Endodermal cell (in vitro differentiated cells): Measurements from ENCODE around the gene LBHD1. TPM values are rescaled to one million over a fixed set of nuclear protein-coding genes. Genes with fewer than 3 reads are reported as not detected.

Experiments
- DNase-seq: peaks from one replicate; pipeline ENCODE4 v3.0.0-alpha.2; 2017
- H3K27ac ChIP-seq: 2 replicates; pipeline ENCODE4 v1.5.1; 2013; ENCODE audit warnings: mild to moderate bottlenecking, low read depth, low read length, moderate library complexity
- H3K27me3 ChIP-seq: 2 replicates; pipeline ENCODE4 v1.6.1; 2013; ENCODE audit warnings: mild to moderate bottlenecking, low read length, moderate library complexity; ENCODE audit not compliant: insufficient read depth, control insufficient read depth, poor library complexity, severe bottlenecking
- H3K36me3 ChIP-seq: 2 replicates; pipeline ENCODE4 v1.7.0; 2013; ENCODE audit warnings: mild to moderate bottlenecking, low read length, moderate library complexity; ENCODE audit not compliant: control insufficient read depth, insufficient read depth
- H3K4me1 ChIP-seq: one replicate; pipeline ENCODE4 v1.7.0; 2013; ENCODE audit warnings: low read length; ENCODE audit not compliant: control insufficient read depth, insufficient read depth
- H3K4me3 ChIP-seq: 2 replicates; pipeline ENCODE4 v1.5.1; 2013; ENCODE audit warnings: mild to moderate bottlenecking, low read length, moderate library complexity
- H3K9ac ChIP-seq: 2 replicates; pipeline ENCODE4 v1.6.1; 2013; ENCODE audit warnings: mild to moderate bottlenecking, low read length, moderate library complexity; ENCODE audit not compliant: poor library complexity, severe bottlenecking; ENCODE audit errors: extremely low read depth
- H3K9me3 ChIP-seq: 2 replicates; pipeline ENCODE4 v1.6.1; 2013; ENCODE audit warnings: mild to moderate bottlenecking, low read length, moderate library complexity; ENCODE audit not compliant: control insufficient read depth
- H3K27ac Mint-ChIP-seq: 2 replicates; pipeline ENCODE4 v1.8.0; 2020; ENCODE audit warnings: mixed read lengths
- H3K27me3 Mint-ChIP-seq: 2 replicates; pipeline ENCODE4 v1.8.0; 2021; ENCODE audit warnings: mild to moderate bottlenecking, mixed read lengths; ENCODE audit not compliant: insufficient read depth
- H3K36me3 Mint-ChIP-seq: 2 replicates; pipeline ENCODE4 v1.8.0; 2020; ENCODE audit warnings: low read depth, mixed read lengths
- H3K4me1 Mint-ChIP-seq: 2 replicates; pipeline ENCODE4 v1.8.0; 2020; ENCODE audit warnings: mixed read lengths
- H3K4me3 Mint-ChIP-seq: 2 replicates; pipeline ENCODE4 v1.8.0; 2020; ENCODE audit warnings: mild to moderate bottlenecking, moderate library complexity, mixed read lengths
- H3K9me3 Mint-ChIP-seq: 2 replicates; pipeline ENCODE4 v1.8.0; 2020; ENCODE audit warnings: mild to moderate bottlenecking, mixed read lengths
- CTCF ChIP-seq: fragments of 200-600 bp; sonication (generic); conservative IDR thresholded peaks from 2 replicates; pipeline ENCODE4 v1.5.0; 2021; ENCODE audit warnings: antibody characterized with exemption, mild to moderate bottlenecking
- WGBS, 2 experiments: methylation state at CpG; one replicate each; pipeline versions ENCODE4 v1.1.5 to v1.1.7; 2013; ENCODE audit warnings: missing lambda C conversion rate in 2 of 2, mixed read lengths in 1 of 2; ENCODE audit not compliant: insufficient coverage in 1 of 2, insufficient read length in 1 of 2; 5-methylcytosine and 5-hydroxymethylcytosine counted together
- total RNA-seq, 2 donors: library from RNA; stranded (reverse); fragmentation: NEBNext Ultra II Directional in 1 of 2; extraction: Animal tissue kit (Norgen Biotek cat#: 25700) in 1 of 2; gene quantifications; 2 replicates in 1 of 2; 3 replicates in 1 of 2; pipeline ENCODE4 v1.2.1, GENCODE V29; 2021

Gene LBHD1
- total RNA-seq, 2 donors from 2014 or later, result 7.5 to 14.1 TPM

GRCh38 chr11:62649486-62649885 lies 22.6 kb downstream of the LBHD1 start:
- no peaks in the 10 kb centered on the region for H3K27me3 ChIP-seq
- no peak overlapping the region for H3K27ac Mint-ChIP-seq
- peaks cover 26% of the 10 kb centered on the region for H3K36me3 ChIP-seq
- no peak for DNase-seq
- no peaks in the 10 kb centered on the region for H3K4me1 ChIP-seq
- peaks cover 7% of the 10 kb centered on the region for H3K4me1 Mint-ChIP-seq
- H3K36me3 Mint-ChIP-seq, result peaks cover 19% of the 10 kb centered on the region
- no peak for TF ChIP-seq CTCF
- H3K9me3 Mint-ChIP-seq, result no peaks in the 10 kb centered on the region
- no peak overlapping the region for H3K27ac ChIP-seq
- no peak overlapping the region for H3K4me3 ChIP-seq
- no peak overlapping the region for H3K9ac ChIP-seq
- H3K9me3 ChIP-seq, result no peaks in the 10 kb centered on the region
- WGBS, 2 experiments, result 93 to 98% methylated on average over 9 to 11 of the region's 11 CpGs
- H3K4me3 Mint-ChIP-seq, result no peak overlapping the region
- no peaks in the 10 kb centered on the region for H3K27me3 Mint-ChIP-seq

GRCh38 chr11:62648967-62649364 lies 23.1 kb downstream of the LBHD1 start:
- Mint-ChIP-seq H3K27me3 (no peaks in the 10 kb centered on the region), H3K27ac (no peak overlapping the region), H3K4me3 (no peak overlapping the region), H3K36me3 (peaks cover 24% of the 10 kb centered on the region), H3K9me3 (no peaks in the 10 kb centered on the region), H3K4me1 (peaks cover 7% of the 10 kb centered on the region)
- Histone ChIP-seq H3K9me3 (no peaks in the 10 kb centered on the region), H3K27ac (no peak overlapping the region), H3K4me3 (no peak overlapping the region), H3K4me1 (no peaks in the 10 kb centered on the region), H3K9ac (no peak overlapping the region), H3K36me3 (peaks cover 31% of the 10 kb centered on the region), H3K27me3 (no peaks in the 10 kb centered on the region)
- TF ChIP-seq CTCF, result no peak
- WGBS, 2 experiments, result 90 to 100% methylated on average over 4 to 11 of the region's 11 CpGs
- DNase-seq, result no peak

- no peak for TF ChIP-seq CTCF
- H3K27ac Mint-ChIP-seq, result no peak overlapping the region
- H3K4me3 Mint-ChIP-seq, result no peak overlapping the region
- no peak for DNase-seq
- Histone ChIP-seq H3K4me3 (no peak overlapping the region), H3K27me3 (no peaks in the 10 kb centered on the region), H3K9me3 (no peaks in the 10 kb centered on the region), H3K4me1 (no peaks in the 10 kb centered on the region), H3K36me3 (peaks cover 36% of the 10 kb centered on the region), H3K27ac (no peak overlapping the region), H3K9ac (no peak overlapping the region)
- peaks cover 7% of the 10 kb centered on the region for H3K4me1 Mint-ChIP-seq
- H3K9me3 Mint-ChIP-seq, result no peaks in the 10 kb centered on the region
- H3K27me3 Mint-ChIP-seq, result no peaks in the 10 kb centered on the region
- 92 to 98% methylated on average over 16 to 24 of the region's 24 CpGs for WGBS, 2 experiments
- H3K36me3 Mint-ChIP-seq, result peaks cover 29% of the 10 kb centered on the region
Observed at GRCh38 chr11:62648185-62648966, 23.7 kb downstream of the LBHD1 start.
